C1 segment of cervical spinal cord (tissue), 14 donors: ENCODE results near the gene CACNA1A.

ENCODE experiments used
- DNase-seq, 14 donors: peaks; one replicate each; lab custom pipeline; 2025; lab: John Stamatoyannopoulos, UW

The CACNA1A gene

DNA sequence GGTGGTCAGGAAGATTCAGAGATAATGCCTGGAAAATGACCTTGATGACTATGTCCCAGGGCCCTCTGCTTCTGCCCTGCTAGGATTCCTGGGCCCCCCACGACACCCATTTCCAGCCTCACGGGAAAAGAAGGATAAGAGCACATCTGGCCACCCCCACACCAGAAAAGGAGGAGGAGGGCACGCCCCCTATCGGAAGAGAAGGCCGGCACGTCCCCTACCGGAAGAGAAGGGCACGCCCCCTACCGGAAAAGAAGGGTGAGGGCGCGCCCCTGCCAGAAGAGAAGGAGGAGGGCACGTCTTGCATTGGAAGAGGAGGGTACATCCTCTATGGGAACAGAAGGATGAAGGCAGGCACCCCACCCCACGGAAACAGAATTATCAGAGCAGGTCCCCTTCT, 271.8 kb downstream of the CACNA1A start:
- DNase-seq, result peak in 1 of 14 donors; percentile 12

DNA sequence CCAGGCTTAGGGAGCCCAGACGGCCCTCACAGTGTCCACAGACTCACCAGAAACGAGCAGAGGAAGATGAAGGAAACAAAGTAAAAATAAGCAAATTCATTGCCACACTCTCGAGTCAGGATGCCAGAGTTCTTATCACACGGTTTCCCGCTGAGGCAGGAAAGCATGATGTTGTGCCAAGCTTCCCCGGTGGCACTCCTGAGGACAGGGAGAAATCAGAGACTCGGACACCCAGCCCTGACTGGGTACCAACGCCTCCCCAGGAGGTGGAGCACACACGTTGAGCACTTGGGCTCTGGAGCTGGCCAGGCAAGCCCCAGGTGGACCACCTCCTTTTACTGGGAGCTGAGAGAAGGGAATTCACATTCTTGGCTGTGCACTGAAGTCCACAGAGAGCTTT, 274.6 kb downstream of the CACNA1A start:
- no peak for DNase-seq

DNA sequence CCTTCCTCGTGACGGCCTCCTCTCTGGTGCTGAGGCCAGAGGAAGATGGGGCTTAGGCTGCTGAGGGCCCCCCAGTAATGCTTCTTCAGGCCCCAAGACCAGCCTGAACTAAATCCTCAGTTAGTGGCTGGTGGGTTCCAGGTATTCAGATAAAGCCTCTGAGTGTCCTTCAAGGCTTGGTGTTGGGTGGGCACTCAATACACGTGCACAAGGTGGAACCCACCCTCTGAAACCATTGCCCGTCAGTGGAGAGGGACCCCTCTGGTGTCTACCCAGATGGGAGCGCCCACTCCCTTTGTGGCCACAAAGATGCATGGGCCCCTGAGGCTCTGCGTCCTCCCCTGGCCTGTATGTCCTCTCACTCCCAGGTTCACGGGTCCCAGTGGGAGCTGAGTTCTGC, 277.0 kb downstream of the CACNA1A start:
- no peak for DNase-seq

DNA sequence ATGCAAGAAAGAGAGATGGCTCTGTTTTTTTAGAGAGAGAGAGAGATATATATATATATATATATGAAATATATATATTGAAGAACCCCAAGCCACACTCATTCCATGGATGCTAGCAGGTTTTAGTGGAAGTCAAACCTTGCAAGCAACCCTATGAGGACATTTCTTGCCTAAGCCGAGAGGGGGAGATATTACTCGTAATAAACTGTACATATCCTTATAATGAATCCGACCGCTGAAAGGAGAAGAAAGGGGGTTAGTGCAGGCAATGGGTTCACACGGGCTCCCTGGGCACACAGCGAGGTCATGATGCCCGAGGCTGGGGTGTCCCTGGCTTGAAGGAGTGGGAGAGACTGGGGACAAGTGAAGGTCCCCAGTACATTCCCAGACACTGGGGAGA, 277.7 kb downstream of the CACNA1A start:
- no peak for DNase-seq

DNA sequence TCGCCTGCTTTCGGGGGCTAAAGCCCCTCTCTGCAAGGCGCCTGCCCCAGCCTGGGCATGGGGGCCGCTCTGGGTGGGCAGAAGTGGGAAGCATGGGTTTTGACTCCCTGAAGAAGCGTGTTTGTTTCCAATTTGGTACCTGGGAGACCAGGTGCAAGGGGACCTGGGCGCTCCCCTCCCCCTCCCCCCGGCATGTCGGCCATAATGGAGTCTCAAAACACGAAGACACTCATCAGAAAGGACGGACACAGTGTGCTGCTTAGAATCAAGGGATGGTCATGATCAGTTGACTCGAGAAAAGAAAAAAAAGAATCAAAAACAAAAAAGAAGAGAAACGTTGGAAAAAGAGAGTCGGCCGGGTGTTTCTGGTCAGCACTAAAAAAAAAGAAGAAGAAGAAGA, 279.3 kb downstream of the CACNA1A start:
- no peak for DNase-seq

DNA sequence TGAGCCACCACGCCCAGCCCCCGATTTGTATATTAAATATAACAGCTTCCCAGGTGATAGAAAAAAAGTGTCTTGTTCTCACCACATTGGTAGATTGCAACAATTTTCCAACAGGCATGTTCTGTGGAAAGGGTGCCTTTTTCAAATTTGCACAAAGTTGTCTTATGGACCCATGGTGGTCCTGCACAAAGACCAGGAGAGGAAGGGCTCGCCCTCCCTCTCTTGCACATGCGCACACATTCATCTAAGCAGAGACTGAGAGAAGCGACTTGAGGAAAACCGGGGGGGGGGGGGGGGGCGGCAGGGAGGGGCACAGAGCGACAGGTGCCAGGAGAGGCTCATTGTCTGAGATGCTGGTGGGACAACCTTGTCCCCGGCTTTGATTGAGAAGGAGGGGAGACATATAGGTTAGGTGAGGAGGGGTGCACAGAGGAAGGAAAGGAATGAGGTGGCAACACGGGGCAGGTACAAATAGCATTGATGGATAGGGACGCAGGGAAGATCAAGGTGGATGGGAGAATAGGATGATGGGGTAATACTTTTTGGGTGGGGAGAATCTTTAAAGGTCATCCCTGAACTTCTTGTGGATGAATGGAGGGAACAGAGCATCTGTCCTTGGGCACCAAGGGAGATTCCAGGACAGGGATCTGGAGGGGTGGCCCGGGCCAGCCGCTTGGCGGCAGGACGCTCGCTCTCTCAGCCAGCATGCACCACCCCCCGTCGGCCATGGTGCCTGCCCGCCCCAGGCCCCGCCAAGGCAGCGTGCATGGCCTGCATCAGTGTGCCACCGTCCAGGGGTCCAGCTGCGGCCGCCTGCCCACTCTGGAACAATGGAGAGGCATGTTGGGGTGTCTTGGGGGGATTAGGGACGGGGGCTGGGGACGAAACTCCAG, 280.1 kb downstream of the CACNA1A start:
- no peak for DNase-seq

DNA sequence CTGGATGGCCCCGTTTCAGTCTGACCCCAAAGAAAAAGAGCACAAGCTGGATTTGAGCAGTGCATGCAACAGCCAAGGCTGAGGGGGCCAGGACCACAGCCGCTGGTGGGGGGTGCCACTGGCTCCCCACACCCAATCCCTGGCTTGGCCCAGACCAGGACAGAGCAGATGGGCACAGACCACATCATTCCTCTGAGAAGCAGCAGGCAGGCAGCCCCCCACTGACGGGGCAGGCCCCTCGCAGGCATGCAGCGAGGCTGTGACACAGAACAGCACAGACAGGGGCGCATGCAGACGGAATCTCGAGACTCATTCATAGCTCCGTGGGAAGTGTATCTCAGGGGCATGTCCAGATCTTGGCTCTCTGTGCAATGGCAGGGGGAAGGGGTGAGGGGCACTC, 281.2 kb downstream of the CACNA1A start:
- DNase-seq, result no peak

DNA sequence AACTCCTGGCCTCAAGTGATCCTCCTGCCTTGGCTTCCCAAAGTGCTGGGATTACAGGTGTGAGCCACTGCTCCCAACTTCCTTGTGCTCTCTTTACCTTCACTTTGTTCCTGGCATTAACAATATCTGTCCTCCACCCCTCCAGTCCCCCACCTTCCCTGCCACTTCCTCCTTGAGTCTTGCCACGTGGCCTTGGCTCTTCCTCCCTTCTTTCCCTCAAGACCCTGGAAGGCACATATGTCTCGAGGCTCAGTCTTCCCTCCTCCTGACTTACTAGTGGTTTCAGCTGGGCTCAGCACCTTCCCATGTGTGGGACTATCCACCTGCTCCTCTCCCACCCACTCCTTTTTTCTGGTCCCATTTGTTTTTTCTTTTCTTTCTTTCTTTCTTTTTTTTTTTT, 285.4 kb downstream of the CACNA1A start:
- DNase-seq, result no peak

DNA sequence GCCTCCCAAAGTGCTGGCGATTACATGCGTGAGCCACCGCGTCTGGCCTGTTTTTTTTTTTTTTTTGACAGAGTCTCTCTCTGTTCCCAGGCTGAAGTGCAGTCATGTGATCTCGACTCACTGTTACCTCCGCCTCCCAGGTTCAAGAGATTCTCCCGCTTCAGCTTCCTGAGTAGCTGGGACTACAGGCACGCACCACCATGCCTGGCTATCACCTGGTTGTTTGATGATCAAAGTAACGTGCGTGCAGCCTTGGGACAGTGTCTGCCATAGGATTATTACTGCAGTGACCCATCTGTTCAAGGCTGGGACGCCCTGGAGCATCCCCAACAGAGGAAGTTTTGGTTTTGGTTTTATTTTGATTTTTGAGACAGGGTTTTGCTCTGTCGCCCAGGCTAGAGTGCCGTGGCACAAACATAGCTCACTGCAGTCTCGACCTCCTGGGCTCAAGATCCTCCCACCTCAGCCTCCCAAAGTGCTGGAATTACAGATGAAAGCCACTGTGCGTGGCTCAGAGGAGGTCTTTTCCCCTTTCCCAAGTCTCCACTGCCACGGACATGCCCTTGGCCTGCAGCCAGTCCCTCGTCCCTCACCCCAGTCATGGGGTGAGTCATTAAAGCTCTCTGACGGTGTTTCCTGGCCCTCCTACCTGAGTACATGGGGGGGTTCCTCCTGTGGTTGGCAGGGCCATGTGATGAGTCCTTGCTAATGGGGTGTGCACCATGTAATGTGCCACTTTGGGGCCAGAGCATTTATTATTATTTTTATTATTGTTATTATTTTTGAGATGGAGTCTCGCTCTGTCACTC, 290.5 kb downstream of the CACNA1A start:
- no peak for DNase-seq

DNA sequence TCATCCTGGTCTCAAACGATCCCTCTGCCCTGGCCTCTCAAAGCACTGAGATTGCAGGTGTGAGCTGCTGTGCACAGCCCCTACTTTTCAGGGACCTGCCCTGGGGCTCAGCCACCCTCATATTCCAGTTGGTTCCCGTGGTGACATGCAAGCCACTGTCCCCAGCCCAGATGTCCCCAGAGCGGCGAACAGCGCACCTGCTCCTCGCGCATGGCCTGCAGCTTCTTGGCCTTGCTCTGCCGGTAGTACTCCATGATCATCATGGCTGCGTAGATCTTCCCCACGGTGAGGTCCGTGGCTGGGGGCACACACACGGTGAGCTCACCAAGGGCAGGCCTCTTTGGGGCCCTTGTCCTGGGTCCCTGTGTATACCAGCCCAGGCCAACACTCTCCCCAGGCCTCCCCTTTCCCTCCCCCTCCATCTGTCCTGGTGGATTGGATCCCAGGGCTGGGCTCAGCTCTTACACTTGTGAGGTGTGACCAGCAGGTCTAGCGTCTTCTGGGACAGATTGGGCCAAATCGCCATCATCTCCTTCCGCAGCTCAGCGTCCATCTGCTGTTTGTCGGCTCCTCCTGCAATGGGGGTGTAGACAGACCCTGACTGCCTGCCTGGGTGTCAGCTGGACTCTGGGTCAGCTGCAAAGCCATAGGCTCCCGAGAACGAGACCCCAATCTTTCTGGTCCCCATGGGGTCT, 292.1 kb downstream of the CACNA1A start:
- DNase-seq, result peak in 1 of 14 donors; percentile 76

DNA sequence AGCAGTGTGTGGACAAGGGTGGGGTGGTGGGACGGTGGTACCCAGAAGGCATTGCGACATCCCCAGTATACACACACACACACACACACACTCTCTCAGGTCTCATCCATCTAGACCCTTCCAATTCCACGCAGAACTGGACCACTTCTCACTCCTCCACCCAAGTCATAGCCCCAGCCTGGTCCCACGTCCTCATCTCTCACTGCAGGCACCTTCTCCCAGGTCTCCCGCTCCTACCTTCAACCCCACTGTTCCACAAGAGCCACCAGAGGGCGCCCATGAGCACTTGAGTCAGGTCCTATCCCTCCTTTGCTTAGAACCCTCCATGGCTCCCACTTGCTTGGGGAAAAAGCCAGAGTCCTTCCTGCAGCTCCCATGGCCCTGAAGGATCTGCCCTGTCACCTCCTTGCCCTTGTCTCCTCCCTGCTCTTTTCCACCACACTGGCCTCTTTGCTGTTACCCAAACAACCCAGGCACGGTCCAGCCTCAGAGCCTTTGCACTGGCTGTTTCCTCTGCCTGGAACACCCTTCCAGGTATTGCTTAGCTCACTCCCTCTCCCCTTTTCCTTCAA, 293.4 kb downstream of the CACNA1A start:
- DNase-seq, result peak in 3 of 14 donors; percentile 3 to 8 (median 6)

DNA sequence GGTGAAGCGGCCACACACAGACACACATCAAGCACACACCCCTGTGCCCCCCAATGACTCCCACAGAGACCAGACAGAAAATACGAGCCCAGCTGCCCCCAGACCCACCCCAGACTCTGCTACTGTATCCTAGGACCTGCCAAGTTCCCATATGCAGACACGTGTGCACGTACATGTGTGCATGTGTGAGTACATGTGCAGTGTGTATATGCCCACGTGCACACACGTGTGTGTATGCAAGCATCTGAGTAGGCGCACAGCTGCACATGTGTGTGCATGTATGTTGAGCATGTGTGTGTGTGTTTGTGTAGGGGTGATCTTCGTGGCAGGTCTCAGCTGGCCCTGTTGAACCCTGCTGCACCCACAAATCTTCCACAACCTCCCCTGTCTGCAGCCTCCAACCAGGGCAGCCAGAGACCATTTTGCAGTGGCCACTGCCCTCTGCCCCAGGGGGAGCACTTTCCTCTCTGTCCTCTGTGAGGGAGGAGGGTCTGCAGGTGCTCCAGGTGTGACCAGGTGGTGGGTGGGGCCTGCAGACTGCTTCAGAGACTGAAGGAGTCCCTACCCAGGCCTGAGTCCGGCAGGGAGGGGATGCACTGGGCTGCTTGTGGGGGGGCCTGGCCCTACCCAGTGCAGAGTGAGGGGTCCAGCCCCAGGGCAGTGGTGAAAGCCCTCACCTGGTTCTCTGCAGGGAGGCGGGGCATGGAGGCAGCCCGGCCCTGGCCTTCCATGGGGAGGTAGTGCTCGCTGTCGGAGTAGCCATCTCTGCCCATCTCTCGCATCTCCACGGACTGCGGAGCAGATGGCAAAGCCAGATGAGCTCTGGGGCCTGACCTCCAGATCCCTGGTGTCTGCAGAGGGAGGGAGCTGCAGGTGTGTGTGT, 294.6 kb downstream of the CACNA1A start:
- no peak for DNase-seq

DNA sequence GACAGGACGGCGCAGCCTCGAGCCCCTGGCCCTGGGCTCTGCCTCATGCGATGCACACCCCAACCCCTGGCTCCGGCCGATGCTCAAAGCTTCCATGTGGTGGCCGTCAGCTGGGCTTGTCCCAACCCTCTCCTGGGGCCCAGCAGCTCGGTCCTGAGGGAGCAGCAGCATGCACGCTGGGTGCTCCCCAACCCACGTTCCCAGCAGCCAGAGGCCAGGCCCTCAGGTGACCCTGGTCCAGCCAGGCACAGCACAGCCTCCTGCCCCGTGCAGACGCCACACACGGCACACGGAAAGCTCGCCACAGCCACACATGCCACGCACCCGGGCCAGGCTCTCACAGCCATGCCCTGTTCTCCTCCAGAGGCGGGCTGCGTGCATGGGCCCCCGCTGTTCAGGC, 295.3 kb downstream of the CACNA1A start:
- no peak for DNase-seq

DNA sequence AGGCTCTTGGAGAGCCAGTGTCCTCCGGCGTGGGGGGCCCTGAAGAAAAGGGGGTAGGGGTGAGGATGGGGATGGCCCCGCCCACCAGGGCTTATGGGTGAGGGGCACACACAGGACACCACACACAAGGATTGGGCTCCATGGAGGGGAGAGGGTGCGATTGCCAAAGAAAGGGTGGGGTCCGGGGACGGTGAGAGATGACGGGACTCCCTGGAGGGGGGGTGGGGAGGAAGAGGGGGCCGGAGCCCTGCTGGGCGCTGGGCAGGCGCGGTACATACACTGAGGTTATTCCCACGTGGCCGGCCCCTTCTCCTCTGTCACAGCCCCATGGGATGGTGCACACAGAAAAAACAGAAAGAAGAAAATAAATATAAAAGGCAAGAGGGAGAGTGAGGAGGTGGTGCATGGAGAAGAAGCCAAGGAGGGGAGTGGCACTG, 295.9 kb downstream of the CACNA1A start:
- no peak for DNase-seq

DNA sequence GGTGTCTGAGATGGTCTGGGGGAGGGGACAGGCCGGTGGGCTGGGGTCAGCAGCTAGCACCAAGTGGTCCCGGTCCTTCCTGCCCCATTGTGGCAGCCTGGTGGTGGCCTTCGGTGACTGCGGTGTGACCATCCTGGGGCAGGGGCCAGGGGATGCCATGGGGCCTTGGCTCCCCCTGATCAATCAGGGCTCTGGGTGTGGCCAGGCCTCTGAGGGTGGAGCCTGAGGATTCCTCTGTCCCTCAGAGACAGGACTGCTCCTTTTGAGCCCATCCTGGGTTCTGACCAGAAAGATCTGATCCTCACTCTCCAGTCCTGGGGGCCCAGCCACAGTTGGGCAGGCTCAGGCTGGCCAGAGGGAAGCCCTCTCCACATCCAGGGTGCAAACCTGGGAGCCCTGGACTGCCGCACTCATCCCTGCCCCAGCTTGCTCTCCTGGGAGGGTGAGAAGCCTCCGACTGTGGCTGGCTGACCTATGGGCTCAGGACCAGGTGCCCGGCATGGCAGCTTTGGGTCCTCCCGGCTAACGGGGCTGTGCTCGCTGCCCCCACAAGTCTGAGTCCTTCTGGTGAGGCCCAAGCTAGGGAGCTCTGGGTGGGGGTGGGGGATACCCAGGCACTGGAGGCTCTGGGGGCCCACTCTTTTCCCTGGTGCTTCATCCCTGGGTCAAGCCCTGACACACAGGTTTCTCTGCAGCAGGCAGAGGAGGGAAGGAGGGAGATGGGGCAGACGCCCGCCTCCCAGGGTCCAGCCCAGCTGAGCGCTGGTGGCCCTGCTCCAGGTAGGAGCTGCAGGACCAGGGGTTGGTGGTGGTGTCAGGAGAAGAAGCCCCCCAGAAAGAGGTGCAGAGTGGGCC, 296.6 kb downstream of the CACNA1A start:
- no peak for DNase-seq

DNA sequence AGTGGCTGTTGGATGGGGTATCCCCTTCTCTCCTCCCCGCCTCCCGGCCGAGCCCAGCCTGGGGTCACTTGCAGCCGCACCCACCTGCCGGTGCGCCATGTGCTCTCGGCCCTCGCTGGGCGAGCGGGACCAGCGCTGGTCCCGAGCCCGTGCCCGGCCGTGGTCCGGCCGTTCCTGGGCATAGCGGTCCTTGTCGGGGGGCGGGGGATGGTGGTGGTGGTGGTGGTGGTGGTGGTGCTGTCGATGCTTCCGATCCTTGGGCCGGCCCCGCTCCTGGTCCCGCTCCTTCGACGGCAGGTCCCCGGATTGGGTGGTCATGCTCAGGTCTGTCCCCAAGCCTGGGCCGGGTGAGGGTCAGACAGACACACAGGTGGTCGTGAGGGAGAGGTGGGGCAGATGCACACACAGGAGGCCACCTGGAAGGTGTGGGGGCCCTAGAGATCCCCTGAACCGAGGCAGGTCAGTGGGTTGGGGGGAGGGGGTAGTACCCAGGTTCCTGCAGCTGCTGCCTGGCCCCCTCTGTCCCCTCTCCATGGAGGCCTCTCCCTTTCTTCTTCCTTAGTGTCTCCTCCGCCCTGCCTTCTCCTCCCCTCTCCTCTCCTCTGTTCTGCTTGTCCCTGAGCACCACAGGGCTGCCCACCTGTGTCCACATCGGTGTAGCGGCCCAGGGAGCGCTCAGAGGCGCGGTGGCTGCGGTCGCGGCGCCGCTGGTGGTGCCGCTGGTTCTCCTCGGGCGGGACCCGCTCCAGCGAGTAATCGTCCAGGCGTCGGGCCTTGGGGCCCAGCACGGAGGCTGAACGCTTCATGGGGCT, 297.4 kb downstream of the CACNA1A start:
- peak in 1 of 14 donors; percentile 8 for DNase-seq

DNA sequence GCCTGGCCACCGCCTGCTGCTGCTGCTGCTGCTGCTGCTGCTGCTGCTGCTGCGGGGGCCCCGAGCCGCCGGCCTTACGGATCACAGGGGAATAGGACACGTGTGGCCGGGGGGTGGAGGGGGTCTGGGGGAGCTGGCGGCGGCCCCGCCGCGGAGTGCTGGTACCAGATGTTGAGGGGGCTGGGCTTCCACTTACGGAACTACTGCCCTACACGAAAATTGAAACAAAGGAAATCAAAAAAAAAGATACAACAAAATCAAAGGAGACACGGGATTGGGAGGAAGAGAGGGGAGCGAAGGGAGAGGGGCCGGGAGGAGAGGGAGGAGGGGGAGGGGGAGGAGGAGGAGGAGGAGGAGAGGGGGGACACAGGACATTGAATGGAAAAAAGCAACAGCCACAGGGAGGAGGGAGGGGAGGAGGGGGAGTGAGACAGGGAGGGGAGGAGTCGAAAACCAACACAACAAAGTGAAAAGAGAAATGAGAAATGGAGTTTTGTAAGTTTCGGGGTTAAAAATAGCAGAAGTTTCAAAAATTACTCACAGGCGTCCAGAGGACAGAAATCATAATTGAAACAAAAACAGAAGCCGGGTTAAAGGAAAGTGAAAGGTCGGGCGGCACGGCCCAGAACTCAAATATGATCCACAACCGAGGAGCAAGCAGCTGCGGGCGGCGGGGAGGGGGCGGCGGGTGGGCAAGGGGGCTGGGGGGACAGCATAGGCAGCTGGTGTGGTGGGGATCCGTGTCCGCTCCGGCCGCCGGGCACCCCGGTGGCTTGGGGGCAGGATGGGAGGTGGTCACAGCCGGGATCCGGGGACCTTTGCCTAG, 298.2 kb downstream of the CACNA1A start:
- DNase-seq, result peak in 3 of 14 donors; percentile 2 to 23 (median 16)
